Keratinocyte (primary cell): Measurements from ENCODE around the gene ALOXE3.

Experiments
- EZH2 ChIP-seq: IDR thresholded peaks from one replicate; pipeline ENCODE4 v1.6.1; 2012; ENCODE audit warnings: inconsistent platforms, mild to moderate bottlenecking, low read length, moderate library complexity
- TF ChIP-seq, protein P1 (sequence below), 3 experiments: IDR thresholded peaks in 1 of 3; conservative IDR thresholded peaks in 1 of 3; optimal IDR thresholded peaks in 1 of 3; 2 replicates in 2 of 3; 3 replicates in 1 of 3; pipeline versions ENCODE3 to v1.5.1; 2011; ENCODE audit warnings: low read length in 3 of 3, mild to moderate bottlenecking in 3 of 3, moderate library complexity in 2 of 3, control low read depth in 1 of 3, inconsistent platforms in 1 of 3; ENCODE audit not compliant: insufficient read depth in 2 of 3; ENCODE audit errors: extremely low read depth in 1 of 3

GRCh38 chr17:8150194-8151119, 32.1 kb upstream of the ALOXE3 start:
- TF ChIP-seq, protein P1, sequence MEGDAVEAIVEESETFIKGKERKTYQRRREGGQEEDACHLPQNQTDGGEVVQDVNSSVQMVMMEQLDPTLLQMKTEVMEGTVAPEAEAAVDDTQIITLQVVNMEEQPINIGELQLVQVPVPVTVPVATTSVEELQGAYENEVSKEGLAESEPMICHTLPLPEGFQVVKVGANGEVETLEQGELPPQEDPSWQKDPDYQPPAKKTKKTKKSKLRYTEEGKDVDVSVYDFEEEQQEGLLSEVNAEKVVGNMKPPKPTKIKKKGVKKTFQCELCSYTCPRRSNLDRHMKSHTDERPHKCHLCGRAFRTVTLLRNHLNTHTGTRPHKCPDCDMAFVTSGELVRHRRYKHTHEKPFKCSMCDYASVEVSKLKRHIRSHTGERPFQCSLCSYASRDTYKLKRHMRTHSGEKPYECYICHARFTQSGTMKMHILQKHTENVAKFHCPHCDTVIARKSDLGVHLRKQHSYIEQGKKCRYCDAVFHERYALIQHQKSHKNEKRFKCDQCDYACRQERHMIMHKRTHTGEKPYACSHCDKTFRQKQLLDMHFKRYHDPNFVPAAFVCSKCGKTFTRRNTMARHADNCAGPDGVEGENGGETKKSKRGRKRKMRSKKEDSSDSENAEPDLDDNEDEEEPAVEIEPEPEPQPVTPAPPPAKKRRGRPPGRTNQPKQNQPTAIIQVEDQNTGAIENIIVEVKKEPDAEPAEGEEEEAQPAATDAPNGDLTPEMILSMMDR (optimal IDR thresholded peaks at IDR 0.05 in 1 of 3, IDR thresholded peaks at IDR 0.05 in 1 of 3, conservative IDR thresholded peaks at IDR 0.05 in 1 of 3; ENCODE audit: extremely low read depth in 1 of 3, insufficient read depth in 2 of 3, low read length in 3 of 3), result no peak
- no peak for TF ChIP-seq EZH2
